22Rv1 (cell line): Measurements from ENCODE around the gene KCNA10.

Source experiments
- CTCF ChIP-seq: fragments of 450-650 bp; IDR thresholded peaks from 2 replicates; pipeline ENCODE4 v1.5.1; 2017; ENCODE audit warnings: mild to moderate bottlenecking
- ZFX ChIP-seq: fragments of 450-650 bp; IDR thresholded peaks from 2 replicates; pipeline ENCODE4 v1.6.1; 2017; ENCODE audit warnings: antibody characterized with exemption, borderline replicate concordance

GRCh38 chr1:110541906-110542395 is 23.0 kb upstream of the KCNA10 start:
- TF ChIP-seq CTCF (no peak), ZFX (no peak)
